GM18505 (cell line): ENCODE data around the gene KIAA0040.

Experiments
- ATAC-seq: cut with Tn5 transposase; IDR thresholded peaks from one replicate; pipeline ENCODE4 v1.9.1; 2021; ENCODE audit not compliant: unreplicated experiment
- POLR2A ChIP-seq: IDR thresholded peaks from 4 replicates; pipeline ENCODE4 v1.6.1; 2011; ENCODE audit warnings: borderline replicate concordance; ENCODE audit not compliant: insufficient read depth, insufficient read length; ENCODE audit errors: extremely low read depth

Gene KIAA0040

DNA sequence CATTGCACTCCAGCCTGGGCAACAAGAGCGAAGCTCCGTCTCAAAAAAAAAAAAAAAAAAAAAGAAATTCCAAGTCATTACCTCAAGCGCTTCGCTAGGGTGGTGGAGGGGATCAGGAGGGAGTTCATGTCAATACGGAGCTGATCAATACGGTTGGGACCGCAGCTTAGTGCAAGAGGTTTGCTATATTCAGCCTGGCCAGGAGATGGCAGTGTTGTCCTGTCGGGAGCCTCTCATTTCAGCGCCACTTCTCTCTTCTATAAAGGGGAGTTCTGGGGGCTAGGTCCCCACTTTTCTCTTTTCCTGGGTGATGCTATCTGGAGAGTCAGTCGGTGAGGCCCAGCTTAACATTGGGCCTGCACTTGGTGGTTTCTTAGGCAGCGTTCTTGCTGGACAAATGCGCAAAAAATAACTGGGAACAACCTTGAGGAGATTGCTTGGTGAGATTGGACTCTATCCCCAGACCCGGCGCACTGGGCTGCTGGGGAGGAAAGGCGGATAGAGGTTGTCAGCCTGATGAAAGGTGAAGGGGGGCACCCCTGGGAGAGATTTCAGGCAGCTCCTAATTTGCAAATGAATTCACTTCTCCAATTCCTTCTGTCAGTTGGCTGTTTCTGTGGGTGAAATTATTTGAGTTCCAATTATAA is 40.4 kb downstream of the KIAA0040 start:
- no peak for ATAC-seq
- TF ChIP-seq POLR2A: no peak

- no peak for ATAC-seq
- TF ChIP-seq POLR2A: no peak
Measured at GRCh38 chr1:175150596-175151319, 41.8 kb downstream of the KIAA0040 start.

GRCh38 chr1:175148068-175148467 is 44.5 kb downstream of the KIAA0040 start:
- ATAC-seq: no peak
- no peak for TF ChIP-seq POLR2A

DNA sequence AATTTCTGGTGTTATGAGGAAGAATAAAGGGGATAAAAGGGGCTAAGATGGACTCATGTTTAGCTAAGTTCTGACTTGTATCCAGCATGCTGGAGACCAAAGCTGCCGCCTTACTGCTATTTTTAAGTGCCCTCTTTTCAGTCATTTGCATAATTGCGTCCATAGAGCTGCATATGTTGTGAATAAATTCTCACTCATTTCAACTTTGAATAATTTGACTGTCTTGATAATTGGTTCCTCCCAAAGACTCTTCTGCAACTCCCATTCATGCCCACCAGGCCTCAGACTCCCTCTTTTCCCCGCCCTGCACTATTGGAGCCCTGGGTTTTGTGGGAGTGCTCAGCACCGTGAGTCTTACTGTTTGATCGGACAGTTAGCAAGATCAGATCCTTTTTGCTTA is 45.0 kb downstream of the KIAA0040 start:
- ATAC-seq: no peak
- no peak for TF ChIP-seq POLR2A

DNA sequence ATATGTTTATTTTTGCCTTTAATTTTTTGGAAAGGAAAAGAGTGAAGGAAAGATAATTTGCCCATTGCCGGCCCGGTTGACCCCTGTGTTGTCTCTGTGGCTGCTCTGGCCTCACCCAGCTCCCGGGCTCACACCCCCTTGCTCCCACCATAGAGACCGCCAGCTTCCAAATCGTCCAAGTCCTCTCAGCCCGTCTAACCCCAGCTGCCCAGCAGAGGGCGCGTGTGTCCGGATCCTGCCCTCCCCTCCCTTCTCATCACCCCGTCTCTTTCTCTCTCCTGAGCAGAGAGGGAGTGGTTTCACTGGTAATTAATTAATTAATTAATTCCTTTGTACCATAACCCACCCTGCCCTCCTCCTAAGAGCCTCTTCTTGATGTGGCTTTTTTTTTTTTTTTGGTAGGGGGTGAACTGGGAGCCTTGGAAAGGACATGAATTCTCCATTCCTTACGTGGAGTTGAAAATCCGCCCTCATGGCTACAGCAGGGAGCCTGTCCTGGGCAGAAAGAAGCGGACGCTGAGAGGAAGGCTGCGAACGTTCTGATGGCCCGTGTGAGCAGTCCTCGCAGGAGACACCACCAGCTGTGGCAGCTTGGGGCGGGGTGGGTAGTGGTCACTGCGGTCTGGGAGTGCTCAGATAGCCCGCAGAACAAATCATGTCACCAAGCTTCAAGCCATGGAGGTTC is 45.9 kb downstream of the KIAA0040 start:
- ATAC-seq: peak; percentile 60
- TF ChIP-seq POLR2A: no peak

GRCh38 chr1:175145899-175146528 is 46.6 kb downstream of the KIAA0040 start:
- no peak for ATAC-seq
- no peak for TF ChIP-seq POLR2A

GRCh38 chr1:175138579-175138978 is 54.0 kb downstream of the KIAA0040 start:
- TF ChIP-seq POLR2A: no peak
- ATAC-seq: no peak

DNA sequence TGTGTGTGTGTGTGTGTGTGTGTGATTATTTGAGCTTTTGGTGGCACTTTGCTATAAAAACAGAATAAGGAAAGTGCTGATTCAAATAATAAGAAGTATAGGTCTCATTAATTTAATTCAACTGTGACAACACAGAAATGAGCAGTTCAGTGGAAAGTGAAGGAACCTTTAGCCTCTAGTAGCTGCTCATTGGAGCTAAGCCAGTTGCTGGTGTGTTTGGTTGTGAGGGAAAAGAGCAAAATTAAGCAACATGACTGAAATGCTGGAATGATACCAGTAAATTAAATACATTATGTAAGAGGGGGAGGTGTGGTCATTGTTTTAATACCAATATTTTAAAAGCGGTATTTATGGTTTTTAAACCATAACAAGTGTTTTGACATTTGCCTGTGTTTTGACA is 55.2 kb downstream of the KIAA0040 start:
- TF ChIP-seq POLR2A: no peak
- ATAC-seq: no peak

DNA sequence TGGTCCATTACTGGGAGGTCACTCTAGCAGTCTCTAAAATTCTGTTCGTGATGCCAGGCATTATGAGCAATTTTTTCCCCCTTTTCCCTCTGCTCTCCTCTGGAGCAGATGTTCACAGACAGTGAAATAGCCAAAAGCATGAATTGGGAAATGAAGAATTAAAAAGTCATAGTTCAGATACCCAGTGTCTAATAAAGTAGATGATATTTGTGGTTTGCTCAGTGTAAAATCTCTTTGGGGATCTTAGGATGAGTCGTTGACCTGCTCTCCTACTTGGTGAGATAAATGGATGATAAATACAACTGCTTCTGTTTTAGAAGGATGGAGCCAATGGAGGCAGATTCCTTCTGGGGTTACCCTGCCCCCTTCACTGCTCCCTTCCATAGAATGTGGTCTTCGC is 56.3 kb downstream of the KIAA0040 start:
- no peak for ATAC-seq
- TF ChIP-seq POLR2A: no peak

DNA sequence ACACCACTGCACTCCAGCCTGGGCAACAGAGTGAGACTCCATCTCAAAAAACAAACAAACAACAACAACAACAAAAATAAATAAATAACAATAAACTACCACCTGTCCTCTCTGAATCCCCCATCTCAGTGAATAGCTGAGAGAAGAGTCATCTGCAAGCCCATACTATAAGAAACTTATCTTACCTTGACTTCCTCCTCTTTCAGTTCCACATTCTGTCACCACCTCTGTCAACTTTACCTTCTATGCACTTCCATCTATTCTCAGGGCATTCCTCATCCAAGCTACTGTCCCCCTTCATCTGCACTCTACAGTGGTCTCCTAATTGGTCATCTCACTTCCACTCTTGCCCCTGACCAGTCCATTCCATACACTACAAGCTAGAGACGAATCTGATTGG is 58.1 kb downstream of the KIAA0040 start:
- TF ChIP-seq POLR2A: no peak
- no peak for ATAC-seq

DNA sequence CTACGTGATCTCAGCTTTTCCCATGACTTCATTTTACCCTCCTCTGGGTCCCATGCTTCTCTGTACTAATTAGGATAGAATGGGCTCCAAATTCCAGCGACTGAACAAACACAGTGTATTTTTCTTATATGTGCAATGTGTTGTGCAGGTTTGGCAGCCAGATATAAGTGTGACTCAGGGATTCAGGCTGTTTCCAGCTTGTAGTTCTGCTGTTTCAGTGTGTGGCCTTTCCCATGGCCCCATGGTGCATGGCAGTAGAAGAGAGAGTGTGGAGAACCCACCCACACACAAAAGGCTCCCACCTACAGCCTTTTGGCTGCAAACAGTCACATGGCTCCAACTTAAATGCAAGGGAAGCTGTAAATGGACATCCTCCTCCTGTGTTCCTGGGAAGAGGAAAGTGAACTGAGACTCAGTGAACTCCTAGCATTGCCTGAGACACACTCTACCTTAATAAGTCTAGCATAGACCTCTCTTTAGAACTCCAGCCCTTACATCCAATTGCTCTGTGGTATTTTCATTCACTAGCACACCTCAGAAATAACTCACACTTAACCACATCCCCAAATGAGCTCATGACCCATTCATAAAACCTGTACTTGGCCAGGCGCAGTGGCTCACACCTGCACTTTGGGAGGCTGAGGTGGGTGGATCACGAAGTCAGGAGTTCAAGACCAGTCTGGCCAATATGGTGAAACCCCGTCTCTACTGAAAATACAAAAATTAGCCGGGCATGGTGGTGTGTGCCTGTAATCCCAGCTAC is 58.7 kb downstream of the KIAA0040 start:
- TF ChIP-seq POLR2A: no peak
- ATAC-seq: no peak

DNA sequence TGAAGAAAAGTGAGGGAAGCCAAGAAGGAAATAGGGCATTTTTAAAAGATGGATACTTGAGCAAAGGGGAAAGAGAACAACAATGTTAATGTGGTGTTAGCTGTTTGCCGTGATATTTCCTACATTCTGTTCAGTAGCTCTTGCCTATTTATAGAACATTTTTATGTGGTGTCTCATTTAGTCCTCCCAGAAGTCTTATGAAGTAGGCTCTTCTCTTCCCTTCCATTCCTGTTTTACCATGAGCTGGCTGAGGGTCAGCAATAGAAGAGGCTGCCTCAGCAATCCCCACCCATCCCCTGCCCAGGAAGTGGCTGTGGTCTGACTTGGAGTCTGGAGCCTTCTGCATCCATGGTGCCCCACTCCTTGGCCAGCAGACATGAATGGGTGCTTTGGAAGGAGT is 60.1 kb downstream of the KIAA0040 start:
- ATAC-seq: no peak
- no peak for TF ChIP-seq POLR2A

- no peak for ATAC-seq
- TF ChIP-seq POLR2A: no peak
Measured at GRCh38 chr1:175131095-175131494, 61.5 kb downstream of the KIAA0040 start.
